Endothelial cell of umbilical vein (primary cell): ENCODE data around the gene EZH1. TPM values are rescaled to one million over a fixed set of nuclear protein-coding genes. Genes with fewer than 3 reads are reported as not detected.
A peak's percentile ranks its signal among the peaks of the same experiment; 100 is the strongest.

ENCODE experiments used
- Bru-seq: library from RNA; stranded (reverse); fragments of 400-500 nt; gene quantifications from one replicate; lab custom pipeline; 2021; lab: Mats Ljungman, UMichigan
- BruChase-seq, 2 experiments: library from RNA; stranded (reverse); fragments of 400-500 nt; gene quantifications; one replicate each; lab custom pipeline; 2021; lab: Mats Ljungman, UMichigan
- BruUV-seq: library from RNA; stranded (reverse); fragments of 400-500 nt; replicated peaks from 2 replicates; lab custom pipeline; 2021; lab: Mats Ljungman, UMichigan
- CTCF ChIA-PET: fragments of 300-600, 350-600 bp; sonication (Branson Sonifier 250); formaldehyde crosslinking; loops from one replicate; lab custom pipeline; 2021; ENCODE audit warnings: antibody characterized with exemption, inconsistent platforms; lab: Charles Lee
- POLR2A ChIA-PET: fragments of 300-600, 350-600 bp; sonication (Branson Sonifier 250); formaldehyde crosslinking; loops from one replicate; lab custom pipeline; 2021; ENCODE audit warnings: antibody characterized with exemption, inconsistent platforms; lab: Charles Lee
- DNase-seq: peaks from one replicate; pipeline ENCODE4 v3.0.0-alpha.2; 2011; ENCODE audit warnings: low read depth, low spot score
- FAIRE-seq: peaks from 2 replicates; lab custom pipeline; 2011; peaks lifted over from hg19 to GRCh38; lab: Jason Lieb, UNC
- H2AFZ ChIP-seq: 2 replicates; pipeline ENCODE4 v1.6.0; 2012; ENCODE audit warnings: low read depth, low read length, control low read depth, inconsistent platforms
- H3K27ac ChIP-seq: 2 replicates; pipeline ENCODE4 v1.5.1; 2011; ENCODE audit warnings: low read depth, mild to moderate bottlenecking, control low read depth, low read length, moderate library complexity; ENCODE audit not compliant: insufficient read depth
- H3K27me3 ChIP-seq, 2 experiments: 2 replicates each; pipeline versions ENCODE4 v1.6.0 to v1.6.1; 2011; ENCODE audit warnings: low read length in 2 of 2, mixed read lengths in 1 of 2; ENCODE audit not compliant: control insufficient read depth in 2 of 2, insufficient read depth in 2 of 2
- H3K36me3 ChIP-seq, 2 experiments: 2 replicates in 1 of 2; 3 replicates in 1 of 2; pipeline ENCODE4 v1.5.1; 2011; ENCODE audit warnings: low read length in 2 of 2, mild to moderate bottlenecking in 1 of 2, moderate library complexity in 1 of 2; ENCODE audit not compliant: control insufficient read depth in 2 of 2, insufficient read depth in 2 of 2; ENCODE audit errors: extremely low read depth in 1 of 2
- H3K4me1 ChIP-seq: 3 replicates; pipeline ENCODE4 v1.5.1; 2011; ENCODE audit warnings: mild to moderate bottlenecking, low read length; ENCODE audit not compliant: control insufficient read depth, insufficient read depth; ENCODE audit errors: extremely low read depth
- H3K4me2 ChIP-seq: 2 replicates; pipeline ENCODE4 v1.6.1; 2011; ENCODE audit warnings: low read length, control low read depth, mixed read lengths; ENCODE audit not compliant: insufficient read depth
- H3K4me3 ChIP-seq, 3 experiments: fragments of 200-600 bp in 1 of 3; sonication (generic), shearing (Covaris generic) in 1 of 3; replicated peaks in 1 of 3; 2 replicates each; pipeline ENCODE4 v1.5.1; 2011 to 2016; ENCODE audit warnings: control low read depth in 3 of 3, low read length in 3 of 3, mild to moderate bottlenecking in 2 of 3, inconsistent platforms in 1 of 3, low read depth in 1 of 3, moderate library complexity in 1 of 3; ENCODE audit not compliant: insufficient read depth in 1 of 3
- H3K79me2 ChIP-seq: 2 replicates; pipeline ENCODE4 v1.6.0; 2012; ENCODE audit warnings: low read length, inconsistent platforms; ENCODE audit not compliant: control insufficient read depth, insufficient read depth
- H3K9ac ChIP-seq: replicated peaks from 2 replicates; pipeline ENCODE3; 2011; ENCODE audit warnings: low read length, control low read depth; ENCODE audit not compliant: insufficient read depth; ENCODE audit errors: extremely low read depth
- H3K9me1 ChIP-seq: replicated peaks from 3 replicates; pipeline ENCODE4 v1.6.0; 2011; ENCODE audit warnings: mild to moderate bottlenecking, low read length; ENCODE audit not compliant: control insufficient read depth, insufficient read depth; ENCODE audit errors: extremely low read depth
- H3K9me3 ChIP-seq: replicated peaks from 2 replicates; pipeline ENCODE4 v1.5.1; 2012; ENCODE audit warnings: low read length, inconsistent platforms; ENCODE audit not compliant: control insufficient read depth, insufficient read depth
- H4K20me1 ChIP-seq: replicated peaks from 2 replicates; pipeline ENCODE3; 2011; ENCODE audit warnings: mild to moderate bottlenecking, low read length; ENCODE audit not compliant: control insufficient read depth, insufficient read depth; ENCODE audit errors: extremely low read depth
- EZH2 ChIP-seq: IDR thresholded peaks from 2 replicates; pipeline ENCODE4 v1.6.1; 2012; ENCODE audit warnings: borderline replicate concordance, low read depth, mild to moderate bottlenecking, moderate library complexity, low read length, inconsistent platforms; ENCODE audit not compliant: severe bottlenecking
- FOS ChIP-seq: IDR thresholded peaks from 2 replicates; pipeline ENCODE4 v1.6.1; 2011; ENCODE audit warnings: mild to moderate bottlenecking, low read length, moderate library complexity, borderline replicate concordance; ENCODE audit not compliant: insufficient read depth
- GATA2 ChIP-seq: IDR thresholded peaks from 2 replicates; pipeline ENCODE4 v1.7.0; 2011; ENCODE audit warnings: low read depth, mild to moderate bottlenecking, moderate library complexity, mixed read lengths, low read length; ENCODE audit not compliant: insufficient read length, insufficient read depth
- JUN ChIP-seq: IDR thresholded peaks from 2 replicates; pipeline ENCODE4 v1.6.1; 2011; ENCODE audit warnings: borderline replicate concordance, low read depth; ENCODE audit not compliant: insufficient read length, insufficient read depth
- MAX ChIP-seq: IDR thresholded peaks from 2 replicates; pipeline ENCODE4 v1.6.1; 2011; ENCODE audit not compliant: insufficient read depth, insufficient read length
- MYC ChIP-seq: IDR thresholded peaks from one replicate; pipeline ENCODE4 v1.6.1; 2011; ENCODE audit warnings: mild to moderate bottlenecking, low read depth, low read length
- POLR2A ChIP-seq: IDR thresholded peaks from 2 replicates; pipeline ENCODE4 v1.6.1; 2012; ENCODE audit warnings: low read depth, mild to moderate bottlenecking, control low read depth, low read length
- POLR2AphosphoS5 ChIP-seq: IDR thresholded peaks from 2 replicates; pipeline ENCODE4 v1.6.1; 2012; ENCODE audit warnings: low read depth, mild to moderate bottlenecking, control low read depth, low read length, moderate library complexity; ENCODE audit not compliant: insufficient read depth
- dilution Hi-C: fragments of 300-500 bp; cut with MboI; formaldehyde crosslinking; loops from one replicate; pipeline ENCODE4 v1.15.0; 2019; ENCODE audit warnings: low sequenced_read_pairs; ENCODE audit not compliant: extremely low pct_ligation_motif_present
- intact Hi-C: fragments of 100-400 bp; cut with micrococcal nuclease; formaldehyde crosslinking; loops from one replicate; pipeline ENCODE4 v1.10.0; 2022
- long read RNA-seq: library from polyadenylated mRNA; stranded (forward); transcript quantifications from one replicate; pipeline ENCODE4 v2.0.0, GENCODE V29; 2021
- polyA minus RNA-seq, 3 experiments: library from RNA; depleted of rRNA, polyadenylated mRNA; stranded (reverse); fragments of >200 nt; gene quantifications; 1 replicate in 1 of 3; 2 replicates in 2 of 3; pipeline ENCODE4 v1.2.3, GENCODE V29; 2011
- polyA plus RNA-seq, 4 experiments: library from polyadenylated mRNA; depleted of rRNA in 3 of 4; stranded (reverse) in 3 of 4; unstranded in 1 of 4; fragments of >200 nt; gene quantifications; 2 replicates each; pipeline versions ENCODE4 v1.2.1 to v1.2.3, GENCODE V29; 2011 to 2012; ENCODE audit warnings: missing spikeins in 1 of 4
- total RNA-seq: library from RNA; stranded (reverse); gene quantifications from 2 replicates; pipeline ENCODE4 v1.2.3, GENCODE V29; 2021
- TF ChIP-seq, protein P1 (sequence below), 2 donors: IDR thresholded peaks; 1 replicate in 1 of 2; 2 replicates in 1 of 2; pipeline ENCODE4 v1.5.1; 2011; ENCODE audit warnings: low read length in 2 of 2, mild to moderate bottlenecking in 2 of 2, moderate library complexity in 2 of 2, control low read depth in 1 of 2, inconsistent platforms in 1 of 2, low read depth in 1 of 2; ENCODE audit not compliant: insufficient read depth in 1 of 2; ENCODE audit errors: extremely low read depth in 1 of 2

Gene EZH1
- total RNA-seq: 29.8 and 31.4 TPM in 2 replicates
- 27.8 and 33.7 TPM in 2 replicates for polyA plus RNA-seq
- 15.5 and 23.0 TPM in 2 replicates for polyA plus RNA-seq (2011; cell fraction: cytosol; rRNA removed)
- polyA plus RNA-seq (2011; cell fraction: nucleus; rRNA removed): 192 and 202 TPM in 2 replicates
- 14.4 and 16.5 TPM in 2 replicates for polyA plus RNA-seq (2012)
- polyA minus RNA-seq: 40.4 and 52.0 TPM in 2 replicates
- 10.0 TPM for polyA minus RNA-seq (2011; cell fraction: cytosol; rRNA and poly(A)+ RNA removed)
- 57.9 and 86.4 TPM in 2 replicates for polyA minus RNA-seq (2011; cell fraction: nucleus; rRNA and poly(A)+ RNA removed)
- percentile 60 among the genes with signal in this experiment for Bru-seq, nascent RNA
- BruChase-seq, experiment 1, labeled RNA remaining after a 6-hour chase: percentile 64 among the genes with signal in this experiment
- percentile 66 among the genes with signal in this experiment for BruChase-seq, experiment 2, labeled RNA remaining after a 2-hour chase
- long read RNA-seq, full-length matches to known transcripts: 6 of 13 reads
- long read RNA-seq, partial matches to known transcripts: 2 of 13 reads
- long read RNA-seq, other reads (novel, unspliced or antisense): 5 of 13 reads

- no peaks in the 10 kb centered on the region for H3K27me3 ChIP-seq
- H3K9me1 ChIP-seq: no peaks in the 10 kb centered on the region
- H3K9me3 ChIP-seq: no peaks in the 10 kb centered on the region
- ChIA-PET POLR2A (no interaction called here), CTCF (interaction anchor here (4.2 kb wide), 1 partner anchor 18 kb away, joined by 30 read pairs; no protein-coding TSS in a partner anchor)
- FAIRE-seq (peak; percentile 90), DNase-seq (peak; percentile 96)
- H4K20me1 ChIP-seq: no peaks in the 10 kb centered on the region
- H3K4me2 ChIP-seq: peak within 1 kb of the TSS; percentile 57
- H2AFZ ChIP-seq: peak within 1 kb of the TSS; percentile 97
- dilution Hi-C loops: no loop called here
- TF ChIP-seq JUN (no peak), EZH2 (no peak), FOS (no peak), GATA2 (no peak), POLR2AphosphoS5 (peak; percentile 52), MYC (no peak), POLR2A (peak; percentile 58), MAX (peak; percentile 71)
- TF ChIP-seq, protein P1, sequence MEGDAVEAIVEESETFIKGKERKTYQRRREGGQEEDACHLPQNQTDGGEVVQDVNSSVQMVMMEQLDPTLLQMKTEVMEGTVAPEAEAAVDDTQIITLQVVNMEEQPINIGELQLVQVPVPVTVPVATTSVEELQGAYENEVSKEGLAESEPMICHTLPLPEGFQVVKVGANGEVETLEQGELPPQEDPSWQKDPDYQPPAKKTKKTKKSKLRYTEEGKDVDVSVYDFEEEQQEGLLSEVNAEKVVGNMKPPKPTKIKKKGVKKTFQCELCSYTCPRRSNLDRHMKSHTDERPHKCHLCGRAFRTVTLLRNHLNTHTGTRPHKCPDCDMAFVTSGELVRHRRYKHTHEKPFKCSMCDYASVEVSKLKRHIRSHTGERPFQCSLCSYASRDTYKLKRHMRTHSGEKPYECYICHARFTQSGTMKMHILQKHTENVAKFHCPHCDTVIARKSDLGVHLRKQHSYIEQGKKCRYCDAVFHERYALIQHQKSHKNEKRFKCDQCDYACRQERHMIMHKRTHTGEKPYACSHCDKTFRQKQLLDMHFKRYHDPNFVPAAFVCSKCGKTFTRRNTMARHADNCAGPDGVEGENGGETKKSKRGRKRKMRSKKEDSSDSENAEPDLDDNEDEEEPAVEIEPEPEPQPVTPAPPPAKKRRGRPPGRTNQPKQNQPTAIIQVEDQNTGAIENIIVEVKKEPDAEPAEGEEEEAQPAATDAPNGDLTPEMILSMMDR (IDR thresholded peaks at IDR 0.05; ENCODE audit: extremely low read depth in 1 of 2, insufficient read depth in 1 of 2, low read depth in 1 of 2, low read length in 2 of 2): no peak
- intact Hi-C loops: loop anchor here (1.0 to 5.0 kb wide), 3 partner anchors 18 to 77 kb away; partner anchors contain the start of genes BECN1, CNTD1 and COA3
- H3K27ac ChIP-seq: peak within 1 kb of the TSS; percentile 65
- BruUV-seq: no TSS peak
- H3K79me2 ChIP-seq: peaks cover 3% of the 10 kb centered on the region
- no peaks in the 10 kb centered on the region for H3K36me3 ChIP-seq
- peak within 1 kb of the TSS; percentile 43 to 72 (median 53) for H3K4me3 ChIP-seq
- H3K9ac ChIP-seq: peak within 1 kb of the TSS; percentile 76
- peaks cover 10% of the 10 kb centered on the region for H3K4me1 ChIP-seq
Measured at GRCh38 chr17:42744806-42745617, at the start of gene EZH1. EZH1 (minus strand) TSS chr17:42745040; CDS start chr17:42728941, 16,099 bp downstream.
